Camera-type eye (tissue), 1 donor: ENCODE data around the gene NLGN4X. TPM values are rescaled to one million over a fixed set of nuclear protein-coding genes. Genes with fewer than 3 reads are reported as not detected.

Source experiments
- total RNA-seq: library from RNA; depleted of rRNA; stranded (reverse); fragments of >200 nt; gene quantifications from one replicate; pipeline ENCODE4 v1.2.3, GENCODE V29; 2014

Gene NLGN4X
- total RNA-seq: 39.9 TPM

GRCh38 chrX:6228720-6229119 lies at the start of gene NLGN4X:
Gene NLGN4X (minus strand): TSS chrX:6228867. CDS start chrX:6151466, 77,401 bp downstream.

